HL-60 (cell line): ENCODE data around the gene SBSN.

Experiments used
- DNase-seq, 2 experiments: peaks; one replicate each; pipeline ENCODE4 v3.0.0-alpha.2; 2010 to 2020; ENCODE audit warnings: low read depth in 1 of 2, low spot score in 1 of 2
- H3K27ac ChIP-seq: fragments of 250-450 bp; sonication (Bioruptor Pico); replicated peaks from 2 replicates; pipeline ENCODE4 v1.5.1; 2020; ENCODE audit warnings: mild to moderate bottlenecking, moderate library complexity
- H3K27me3 ChIP-seq: fragments of 250-450 bp; sonication (Bioruptor Pico); 2 replicates; pipeline ENCODE4 v1.5.1; 2021; ENCODE audit warnings: mild to moderate bottlenecking, moderate library complexity; ENCODE audit not compliant: insufficient read depth, poor library complexity, severe bottlenecking
- H3K4me3 ChIP-seq: replicated peaks from 2 replicates; pipeline ENCODE4 v1.5.1; 2011; ENCODE audit warnings: mild to moderate bottlenecking, control low read depth, low read length; ENCODE audit not compliant: insufficient read depth
- CTCF ChIP-seq: IDR thresholded peaks from one replicate; pipeline ENCODE4 v1.5.1; 2011; ENCODE audit warnings: low read length, control low read depth, inconsistent platforms; ENCODE audit not compliant: insufficient read depth
- GABPA ChIP-seq: IDR thresholded peaks from 2 replicates; pipeline ENCODE4 v1.6.1; 2012; ENCODE audit warnings: low read depth
- POLR2AphosphoS5 ChIP-seq: IDR thresholded peaks from 2 replicates; pipeline ENCODE4 v1.6.1; 2012; ENCODE audit warnings: low read depth
- SPI1 ChIP-seq: IDR thresholded peaks from 2 replicates; pipeline ENCODE4 v1.6.1; 2012; ENCODE audit warnings: low read depth, mild to moderate bottlenecking, borderline replicate concordance
- TF ChIP-seq, protein P1 (sequence below): IDR thresholded peaks from 2 replicates; pipeline ENCODE4 v1.6.1; 2012; ENCODE audit warnings: low read depth; ENCODE audit not compliant: insufficient replicate concordance

SBSN gene

GRCh38 chr19:35552534-35553384, 24.6 kb upstream of the SBSN start:
- TF ChIP-seq, protein P1, sequence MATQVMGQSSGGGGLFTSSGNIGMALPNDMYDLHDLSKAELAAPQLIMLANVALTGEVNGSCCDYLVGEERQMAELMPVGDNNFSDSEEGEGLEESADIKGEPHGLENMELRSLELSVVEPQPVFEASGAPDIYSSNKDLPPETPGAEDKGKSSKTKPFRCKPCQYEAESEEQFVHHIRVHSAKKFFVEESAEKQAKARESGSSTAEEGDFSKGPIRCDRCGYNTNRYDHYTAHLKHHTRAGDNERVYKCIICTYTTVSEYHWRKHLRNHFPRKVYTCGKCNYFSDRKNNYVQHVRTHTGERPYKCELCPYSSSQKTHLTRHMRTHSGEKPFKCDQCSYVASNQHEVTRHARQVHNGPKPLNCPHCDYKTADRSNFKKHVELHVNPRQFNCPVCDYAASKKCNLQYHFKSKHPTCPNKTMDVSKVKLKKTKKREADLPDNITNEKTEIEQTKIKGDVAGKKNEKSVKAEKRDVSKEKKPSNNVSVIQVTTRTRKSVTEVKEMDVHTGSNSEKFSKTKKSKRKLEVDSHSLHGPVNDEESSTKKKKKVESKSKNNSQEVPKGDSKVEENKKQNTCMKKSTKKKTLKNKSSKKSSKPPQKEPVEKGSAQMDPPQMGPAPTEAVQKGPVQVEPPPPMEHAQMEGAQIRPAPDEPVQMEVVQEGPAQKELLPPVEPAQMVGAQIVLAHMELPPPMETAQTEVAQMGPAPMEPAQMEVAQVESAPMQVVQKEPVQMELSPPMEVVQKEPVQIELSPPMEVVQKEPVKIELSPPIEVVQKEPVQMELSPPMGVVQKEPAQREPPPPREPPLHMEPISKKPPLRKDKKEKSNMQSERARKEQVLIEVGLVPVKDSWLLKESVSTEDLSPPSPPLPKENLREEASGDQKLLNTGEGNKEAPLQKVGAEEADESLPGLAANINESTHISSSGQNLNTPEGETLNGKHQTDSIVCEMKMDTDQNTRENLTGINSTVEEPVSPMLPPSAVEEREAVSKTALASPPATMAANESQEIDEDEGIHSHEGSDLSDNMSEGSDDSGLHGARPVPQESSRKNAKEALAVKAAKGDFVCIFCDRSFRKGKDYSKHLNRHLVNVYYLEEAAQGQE, result no peak
- TF ChIP-seq CTCF, result no peak
- no peak for TF ChIP-seq POLR2AphosphoS5
- TF ChIP-seq GABPA, result no peak
- TF ChIP-seq SPI1, result no peak
- Histone ChIP-seq H3K27ac (no peak overlapping the region), H3K4me3 (no peak overlapping the region)

GRCh38 chr19:35551091-35551810, 23.1 kb upstream of the SBSN start:
- Histone ChIP-seq H3K27ac (no peak overlapping the region), H3K4me3 (no peak overlapping the region), H3K27me3 (no peaks in the 10 kb centered on the region)
- DNase-seq, result no peak
- TF ChIP-seq, protein P1, result no peak
- TF ChIP-seq POLR2AphosphoS5, result no peak
- TF ChIP-seq CTCF, result no peak
- no peak for TF ChIP-seq SPI1
- TF ChIP-seq GABPA, result no peak

More at GRCh38 chr19:35552534-35553384, 24.6 kb upstream of the SBSN start:
- DNase-seq, result no peak
- H3K27me3 ChIP-seq, result no peaks in the 10 kb centered on the region

DNA sequence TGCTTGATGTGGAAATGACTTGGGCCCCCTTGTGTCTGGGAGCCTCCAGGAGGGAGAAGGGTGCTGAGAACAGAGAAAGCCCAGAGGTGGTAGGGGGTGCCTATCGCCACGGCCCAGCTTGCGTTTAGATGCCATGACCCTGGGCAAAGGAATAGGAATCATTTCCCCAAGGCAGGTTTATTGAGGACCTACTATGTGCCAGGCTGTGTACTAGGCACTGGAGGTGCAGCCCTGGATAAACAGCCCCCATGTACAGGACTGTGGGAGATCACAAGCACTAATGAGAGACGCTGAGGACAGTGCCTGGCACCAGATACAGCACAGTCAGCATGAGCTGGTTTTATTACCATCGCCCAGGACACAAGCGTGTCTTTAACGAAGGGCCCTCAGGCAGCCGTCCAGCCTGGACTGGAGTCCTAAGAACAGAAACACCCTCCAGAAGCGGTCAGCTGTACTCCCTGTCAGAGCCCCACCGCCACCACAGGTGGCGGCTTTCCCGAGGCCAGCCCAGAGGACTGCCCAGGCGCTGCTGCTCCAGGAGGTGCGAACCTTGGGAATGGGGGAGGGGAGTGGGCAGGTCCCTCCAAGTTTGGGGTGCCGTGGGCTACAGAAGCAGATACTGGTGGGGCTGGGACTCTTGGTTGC, 21.9 kb upstream of the SBSN start:
- Histone ChIP-seq H3K27me3 (no peaks in the 10 kb centered on the region), H3K27ac (no peak overlapping the region), H3K4me3 (no peak overlapping the region)
- TF ChIP-seq POLR2AphosphoS5, result no peak
- no peak for DNase-seq
